GM18499 (cell line): ENCODE measurements around the gene ADCY6.
"Not testable (repeated sequence)": the region's sequence is repeated elsewhere in the genome, so short reads cannot be mapped to it uniquely, and the experiment has no call there.

Source experiments
- ATAC-seq: cut with Tn5 transposase; IDR thresholded peaks from one replicate; pipeline ENCODE4 v1.9.1; 2021; ENCODE audit warnings: moderate number of reproducible peaks; ENCODE audit not compliant: insufficient read depth, unreplicated experiment

ADCY6 gene

DNA sequence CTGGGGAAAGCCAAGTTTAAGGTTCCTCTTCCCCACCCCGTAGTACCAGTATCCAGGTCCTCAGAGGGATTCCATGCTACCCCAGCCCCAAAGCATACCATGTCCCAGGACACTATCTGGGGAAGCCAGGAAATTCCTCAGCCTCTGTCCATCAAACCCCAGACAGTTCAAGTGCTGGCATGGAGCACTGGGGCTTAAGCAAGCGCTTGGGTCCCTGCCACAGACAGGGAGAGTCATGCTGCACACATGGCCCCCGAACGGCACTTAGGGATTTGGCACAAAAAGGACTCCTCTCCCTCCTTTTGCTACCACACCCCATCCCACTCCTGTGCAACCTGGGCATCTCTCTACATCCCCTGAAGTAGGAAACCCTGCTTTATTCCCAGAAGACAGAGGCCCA lies 21.8 kb downstream of the ADCY6 start:
- ATAC-seq: no peak

DNA sequence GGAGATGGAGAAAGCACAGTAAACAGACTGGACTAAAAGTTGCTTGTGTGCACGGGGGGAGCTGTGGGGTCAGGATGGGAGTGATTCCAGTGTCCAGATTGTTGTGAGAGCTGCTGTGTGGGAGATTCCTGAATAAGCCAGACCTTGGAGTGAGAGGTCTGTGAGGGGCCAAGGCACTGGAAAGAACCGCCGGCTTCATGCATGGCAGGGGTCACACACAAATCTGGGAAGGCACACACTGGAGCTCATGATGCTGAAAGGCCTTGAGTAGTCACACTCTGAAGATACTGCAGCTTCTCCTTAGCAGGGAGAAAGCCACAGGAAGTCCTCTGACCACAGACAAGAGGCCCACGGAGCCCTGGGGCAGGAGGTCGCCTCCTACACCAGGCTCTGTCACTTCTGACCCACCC lies 23.1 kb downstream of the ADCY6 start:
- no peak for ATAC-seq

DNA sequence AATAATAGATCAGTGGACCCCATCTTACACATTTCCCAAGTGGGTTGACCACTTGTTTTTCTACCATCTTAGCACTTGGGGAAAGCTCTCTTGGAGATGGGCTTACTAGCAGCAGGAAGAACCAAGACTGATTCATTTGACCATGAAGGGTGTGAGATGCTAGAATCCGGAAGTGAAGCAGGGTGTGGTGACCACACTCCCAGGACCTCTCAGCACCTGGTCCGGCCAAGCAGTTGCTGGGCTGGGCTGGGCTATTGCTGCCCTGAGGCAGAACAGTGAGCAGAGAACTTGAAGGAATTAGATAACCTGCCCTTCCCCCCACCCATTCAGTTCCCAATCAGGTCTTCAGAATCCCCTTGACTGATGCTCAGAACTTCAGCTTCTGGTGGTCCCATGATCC lies 24.4 kb downstream of the ADCY6 start:
- ATAC-seq: no peak

DNA sequence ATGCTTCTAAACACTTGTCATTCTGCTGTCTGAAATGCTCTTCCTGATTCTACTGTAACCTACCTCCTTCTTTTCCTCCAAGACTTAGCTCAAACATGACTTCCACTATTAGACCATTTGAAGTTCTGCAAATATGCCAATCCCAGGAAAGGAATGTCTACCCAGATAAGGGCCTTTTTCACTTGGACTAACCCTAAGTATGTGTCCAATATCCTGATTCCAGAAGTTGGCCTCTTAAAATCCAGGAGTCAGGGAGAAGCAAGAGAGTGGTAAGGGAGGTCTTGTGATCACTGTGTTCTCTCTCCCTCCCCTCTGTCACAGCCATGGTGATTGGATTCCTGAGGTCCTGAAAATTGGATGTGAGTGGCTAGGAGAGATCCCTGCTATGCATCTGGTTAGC lies 30.2 kb downstream of the ADCY6 start:
- no peak for ATAC-seq

DNA sequence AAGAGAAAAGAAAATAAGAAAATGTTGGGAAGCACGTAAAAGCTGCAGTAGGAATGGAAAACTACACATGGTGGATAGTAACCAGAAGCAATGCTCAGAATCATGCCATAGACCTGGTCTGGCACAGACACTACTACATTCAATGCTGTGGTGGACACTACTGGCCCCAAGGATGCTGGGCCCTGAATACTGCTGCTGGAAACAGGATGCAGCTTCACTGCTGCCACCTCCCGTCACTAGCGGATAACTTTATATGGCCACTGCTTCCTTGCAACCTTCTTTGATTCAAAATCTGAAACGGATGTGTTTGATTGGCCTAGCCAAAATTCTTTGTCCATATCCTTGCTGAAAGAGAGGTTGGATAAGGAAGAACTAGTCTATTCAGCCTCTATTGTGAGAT lies 30.7 kb downstream of the ADCY6 start:
- no peak for ATAC-seq

DNA sequence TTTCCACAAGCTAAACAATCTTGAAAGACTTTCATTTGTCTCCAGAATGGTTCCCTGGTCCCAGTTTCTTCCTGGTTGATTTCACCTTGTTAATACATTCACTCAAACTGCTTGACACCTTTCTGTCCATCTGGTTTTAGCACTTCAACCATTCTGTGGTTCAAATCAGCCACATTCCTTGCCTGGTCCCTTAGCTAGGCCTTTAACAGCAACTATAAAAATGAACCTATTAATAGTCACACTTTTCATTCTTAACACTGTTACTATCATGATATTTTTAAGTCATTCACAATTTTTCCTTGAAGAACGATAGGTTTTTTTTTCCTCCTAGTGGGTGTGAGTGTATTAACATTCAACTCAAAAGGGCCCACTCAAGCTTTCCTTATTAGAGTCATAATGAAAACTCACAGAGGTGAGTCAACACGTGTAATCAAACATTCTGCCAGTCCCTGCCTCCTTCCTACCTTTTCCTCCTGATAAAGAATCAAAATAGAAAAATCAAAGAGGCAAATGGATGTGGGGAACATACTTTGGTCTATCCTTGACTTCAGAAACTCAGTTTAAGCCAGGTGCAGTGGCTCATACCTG lies 38.0 kb downstream of the ADCY6 start:
- no peak for ATAC-seq

DNA sequence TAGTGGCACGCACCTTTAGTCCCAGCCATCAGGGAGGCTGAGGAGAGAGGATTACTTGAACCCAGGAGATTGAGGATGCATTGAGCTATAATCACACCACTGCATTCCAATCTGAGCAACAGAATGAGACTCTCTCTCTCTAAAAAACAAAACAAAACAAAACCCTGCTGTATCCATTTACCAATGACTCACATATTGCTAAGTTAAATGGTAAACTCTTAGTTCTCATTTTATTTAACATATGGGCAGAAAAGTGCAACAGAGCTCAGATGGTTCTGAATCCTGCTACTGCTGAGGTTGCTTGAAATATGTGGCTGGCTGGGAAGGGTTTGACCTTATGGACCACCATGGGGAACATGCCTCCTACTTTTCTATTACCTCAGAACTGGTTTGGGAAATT lies 38.7 kb downstream of the ADCY6 start:
- ATAC-seq: no peak

DNA sequence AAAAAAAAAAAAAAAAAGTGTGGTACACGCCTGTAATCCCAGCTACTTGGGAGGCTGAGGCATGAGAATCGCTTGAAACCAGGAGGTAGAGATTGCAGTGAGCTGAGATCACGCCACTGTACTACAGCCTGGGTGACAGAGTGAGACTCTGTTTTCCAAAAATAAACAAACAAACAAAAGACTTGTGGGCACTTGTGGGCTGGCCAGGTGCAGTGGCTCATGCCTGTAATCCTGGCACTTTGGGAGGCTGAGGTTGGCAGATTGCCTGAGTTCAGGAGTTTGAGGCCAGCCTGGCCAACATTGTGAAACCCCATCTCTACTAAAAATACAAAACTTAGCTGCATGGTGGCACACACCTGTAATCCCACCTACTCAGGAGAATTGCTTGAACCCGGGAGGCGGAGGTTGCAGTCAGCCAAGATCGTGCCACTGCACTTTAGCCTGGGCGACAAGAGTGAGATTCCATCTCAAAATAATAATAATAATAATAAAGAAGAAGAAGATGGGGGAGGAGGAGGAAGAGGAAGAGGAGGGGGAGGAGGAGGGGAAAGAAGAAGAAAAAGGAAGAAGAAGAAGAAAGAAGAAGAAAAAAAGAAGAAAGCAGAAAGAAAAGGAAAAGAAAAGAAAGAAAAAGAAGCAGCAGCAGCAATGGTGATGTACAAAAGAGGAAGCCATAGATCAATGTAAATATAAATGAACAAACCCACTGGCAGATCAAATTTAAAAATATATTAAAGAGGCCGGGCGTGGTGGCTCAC lies 44.5 kb downstream of the ADCY6 start:
- ATAC-seq: no peak

DNA sequence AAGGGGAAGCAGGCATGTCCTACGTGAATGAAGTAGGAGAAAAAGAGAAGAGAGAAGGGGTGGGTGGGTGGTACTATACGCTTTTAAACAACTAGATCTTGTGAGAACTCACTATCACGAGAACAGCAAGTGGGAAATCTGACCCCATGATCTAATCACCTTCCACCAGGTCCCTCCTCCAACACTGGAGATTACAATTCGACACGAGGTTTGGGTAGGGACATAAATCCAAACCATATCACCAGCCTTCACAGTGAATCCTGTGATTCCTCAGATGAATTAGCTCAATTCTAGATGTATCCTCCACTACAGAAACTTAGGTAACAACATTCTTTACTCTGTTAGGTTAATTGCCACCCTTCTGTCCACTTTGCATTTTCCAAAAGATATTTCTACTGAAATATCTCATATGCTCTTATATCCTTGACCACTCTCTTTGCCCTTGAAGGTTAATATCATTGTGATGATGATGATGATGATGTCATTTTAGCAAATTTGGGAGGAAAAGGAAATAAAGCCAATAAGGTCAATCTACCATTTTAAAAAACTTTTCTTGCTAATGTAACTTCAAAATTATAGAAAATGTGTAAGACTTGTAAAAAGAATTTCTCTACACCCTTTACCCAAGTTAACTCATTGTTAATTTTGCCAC lies 49.1 kb downstream of the ADCY6 start:
- ATAC-seq: no peak

DNA sequence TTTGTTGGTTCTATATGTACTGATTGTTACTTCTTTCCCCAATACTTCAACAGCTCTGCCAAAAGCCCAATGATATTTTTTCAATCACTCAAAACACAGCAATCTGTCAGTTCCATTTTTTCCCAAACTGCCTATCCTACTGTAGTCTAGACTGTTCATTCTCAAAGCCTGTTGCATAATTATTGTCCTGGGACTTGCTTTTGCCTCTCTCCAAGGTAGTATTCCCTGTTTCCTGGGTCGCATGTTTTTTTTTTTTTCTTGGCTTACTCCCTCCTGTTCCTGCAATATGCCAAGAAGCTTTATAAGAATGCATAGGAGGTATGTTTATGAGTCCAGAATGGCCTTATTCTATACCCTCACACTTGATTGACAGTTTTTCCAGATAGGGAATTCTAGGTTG lies 52.4 kb downstream of the ADCY6 start:
- ATAC-seq: no peak

DNA sequence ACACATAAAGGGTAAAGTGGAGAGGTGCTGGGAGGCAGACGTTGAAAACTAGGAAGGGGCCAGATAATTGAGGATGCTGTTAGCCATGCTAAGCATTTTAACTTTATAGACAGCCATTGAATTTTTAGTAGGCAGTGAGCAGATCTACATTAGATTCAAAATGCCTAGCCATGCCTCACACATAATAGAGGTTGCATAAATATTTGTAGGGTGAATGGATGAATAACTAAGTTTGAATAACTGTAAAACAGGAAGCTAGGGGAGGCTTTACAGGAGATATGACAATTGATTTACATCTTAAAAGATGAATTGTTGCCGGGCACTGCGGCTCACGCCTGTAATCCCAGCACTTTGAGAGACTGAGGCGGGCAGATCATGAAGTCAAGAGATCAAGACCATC lies 60.1 kb downstream of the ADCY6 start:
- ATAC-seq: no peak

DNA sequence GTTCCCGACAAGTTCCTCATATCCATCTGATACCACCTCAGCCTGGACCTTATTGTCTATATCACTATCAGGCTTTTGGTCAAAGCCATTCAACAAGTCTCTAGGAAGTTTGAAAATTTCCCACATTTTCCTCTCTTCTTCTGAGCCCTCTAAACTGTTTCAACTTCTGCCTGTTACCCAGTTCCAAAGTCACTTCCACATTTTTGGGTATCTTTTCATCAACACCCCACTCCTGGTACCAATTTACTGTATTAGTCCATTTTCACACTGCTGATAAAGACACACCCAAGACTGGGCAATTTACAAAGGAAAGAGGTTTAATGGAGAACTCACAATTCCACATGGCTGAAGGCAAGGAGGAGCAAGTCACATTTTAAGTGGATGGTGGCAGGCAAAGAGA lies 68.2 kb downstream of the ADCY6 start:
- ATAC-seq: not testable (repeated sequence)

DNA sequence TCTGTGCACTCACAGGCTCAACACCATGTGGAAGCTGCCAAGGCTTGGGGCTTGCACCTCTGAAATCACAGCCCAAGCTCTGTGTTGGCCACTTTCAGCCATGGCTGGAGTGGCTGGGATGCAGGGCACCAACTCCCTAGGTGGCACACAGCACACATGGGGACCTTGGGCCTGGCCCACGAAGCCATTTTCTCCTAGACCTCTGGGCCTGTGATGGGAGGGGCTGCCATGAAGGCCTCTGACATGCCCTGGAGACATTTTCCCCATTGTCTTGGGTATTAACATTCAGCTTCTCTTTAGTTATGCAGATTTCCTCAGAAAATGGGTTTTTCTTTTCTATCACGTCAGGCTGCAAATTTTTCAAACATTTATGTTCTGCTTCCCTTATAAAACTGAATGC lies 68.7 kb downstream of the ADCY6 start:
- ATAC-seq: not testable (repeated sequence)

DNA sequence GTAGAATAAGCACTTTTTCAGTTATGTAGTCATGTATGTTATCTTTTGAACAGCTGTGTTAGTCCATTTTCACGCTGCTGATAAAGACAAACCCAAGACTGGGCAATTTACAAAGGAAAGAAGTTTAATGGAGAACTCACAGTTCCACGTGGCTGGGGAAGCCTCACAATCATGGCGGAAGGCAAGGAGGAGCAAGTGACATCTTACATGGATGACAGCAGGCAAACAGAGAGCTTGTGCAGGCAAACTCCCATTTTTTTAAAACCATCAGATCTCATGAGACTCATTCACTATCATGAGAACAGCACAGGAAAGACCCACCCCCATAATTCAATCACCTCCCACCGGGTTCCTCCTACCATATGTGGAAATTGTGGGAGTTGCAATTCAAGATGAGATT lies 69.9 kb downstream of the ADCY6 start:
- ATAC-seq: not testable (repeated sequence)

DNA sequence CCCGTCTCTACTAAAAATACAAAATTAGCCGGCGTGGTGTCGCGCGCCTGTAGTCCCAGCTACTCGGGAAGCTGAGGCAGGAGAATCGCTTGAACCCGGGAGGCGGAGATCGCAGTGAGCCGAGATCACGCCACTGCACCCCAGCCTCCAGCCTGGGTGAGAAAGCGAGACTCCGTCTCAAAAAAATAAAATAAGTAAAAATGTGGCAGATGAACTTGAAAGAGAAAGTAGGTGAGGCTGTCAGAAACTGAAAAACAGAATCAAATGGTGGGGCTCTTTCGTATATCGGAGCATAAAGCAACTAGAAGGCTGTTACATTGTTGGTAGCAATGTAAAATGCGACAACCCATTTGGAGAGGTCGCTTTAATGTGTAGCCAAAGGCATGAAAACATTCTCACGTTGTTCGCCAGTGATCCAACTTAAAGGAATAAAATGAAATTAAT lies 71.6 kb downstream of the ADCY6 start:
- no peak for ATAC-seq

DNA sequence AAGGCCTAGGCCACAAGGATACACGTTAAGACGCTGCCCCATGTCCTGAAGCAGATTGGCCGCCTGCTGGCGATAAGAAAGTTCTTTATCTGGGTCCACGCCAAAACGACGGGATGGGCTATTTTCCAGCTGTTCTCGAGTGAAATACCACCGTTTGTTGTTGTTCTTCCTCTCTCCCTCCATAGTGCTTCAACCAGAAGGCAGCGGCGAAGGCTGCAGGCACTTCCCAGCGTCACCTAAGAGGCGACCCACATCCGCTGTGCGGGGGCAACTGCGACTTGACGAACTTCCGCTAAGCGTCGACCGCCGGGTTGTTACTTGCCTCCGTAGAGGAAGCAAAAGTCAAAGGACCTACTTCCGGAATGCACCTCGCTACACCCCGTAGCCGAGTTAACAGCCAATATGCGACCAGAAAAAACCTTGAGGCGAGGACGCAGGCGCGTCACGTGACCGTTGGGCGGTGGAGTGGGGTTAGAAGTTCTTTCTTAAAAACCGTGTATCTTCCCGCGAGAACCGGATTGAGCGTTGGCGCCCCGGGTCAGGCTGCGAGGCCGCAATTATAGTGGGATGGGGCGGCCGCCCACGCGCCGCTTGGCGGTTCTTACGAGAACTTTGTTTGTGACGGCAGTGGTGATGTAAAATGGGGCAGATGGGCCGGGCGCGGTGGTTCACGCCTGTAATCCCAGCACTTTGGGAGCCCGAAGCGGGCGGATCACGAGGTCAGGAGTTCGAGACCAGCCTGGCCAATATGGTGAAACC lies 72.2 kb downstream of the ADCY6 start, which contains the start of gene CCNT1:
TSS of gene CCNT1 (minus strand) at position 215 of the 759 bp plus-strand sequence. CDS start at position 183, 32 bp downstream.
- ATAC-seq: peak; percentile 89
